ENCODE data around the gene RETSAT. TPM values are rescaled to one million over a fixed set of nuclear protein-coding genes. Genes with fewer than 3 reads are reported as not detected.

RETSAT gene
- total and polyA plus RNA-seq, 2 of the 13 experiments (the other 11 are each of a cell fraction or from before 2014, with no cell fraction given), result 46.7 to 61.0 TPM

- TF ChIP-seq THYN1 (CRISPR knock-in tag; IDR thresholded peaks at IDR 0.05; ENCODE audit: borderline replicate concordance, low read depth), result no peak
- TF ChIP-seq, protein P1, sequence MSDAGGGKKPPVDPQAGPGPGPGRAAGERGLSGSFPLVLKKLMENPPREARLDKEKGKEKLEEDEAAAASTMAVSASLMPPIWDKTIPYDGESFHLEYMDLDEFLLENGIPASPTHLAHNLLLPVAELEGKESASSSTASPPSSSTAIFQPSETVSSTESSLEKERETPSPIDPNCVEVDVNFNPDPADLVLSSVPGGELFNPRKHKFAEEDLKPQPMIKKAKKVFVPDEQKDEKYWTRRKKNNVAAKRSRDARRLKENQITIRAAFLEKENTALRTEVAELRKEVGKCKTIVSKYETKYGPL (CRISPR knock-in tag; IDR thresholded peaks at IDR 0.05), result no peak
- peak; percentile 80 for TF ChIP-seq AGO2 (optimal IDR thresholded peaks at IDR 0.05; ENCODE audit: low read depth, low read length)
- no peak for TF ChIP-seq ZZZ3 (CRISPR knock-in tag; IDR thresholded peaks at IDR 0.05; ENCODE audit: borderline replicate concordance)
- TF ChIP-seq ZBTB38 (CRISPR knock-in tag; IDR thresholded peaks at IDR 0.05), result no peak
- TF ChIP-seq BORCS8-MEF2B (CRISPR knock-in tag; IDR thresholded peaks at IDR 0.05), result no peak
- no peak for TF ChIP-seq PHF21A (CRISPR knock-in tag; IDR thresholded peaks at IDR 0.05)
- peak; percentile 58; the same call in 1 of the 2 replicates for TF ChIP-seq ZC3H4 (CRISPR knock-in tag; IDR thresholded peaks at IDR 0.05; ENCODE audit: borderline replicate concordance)
- TF ChIP-seq ZNF101 (CRISPR knock-in tag; IDR thresholded peaks at IDR 0.05; ENCODE audit: borderline replicate concordance, low read depth), result no peak
- TF ChIP-seq, protein P2, sequence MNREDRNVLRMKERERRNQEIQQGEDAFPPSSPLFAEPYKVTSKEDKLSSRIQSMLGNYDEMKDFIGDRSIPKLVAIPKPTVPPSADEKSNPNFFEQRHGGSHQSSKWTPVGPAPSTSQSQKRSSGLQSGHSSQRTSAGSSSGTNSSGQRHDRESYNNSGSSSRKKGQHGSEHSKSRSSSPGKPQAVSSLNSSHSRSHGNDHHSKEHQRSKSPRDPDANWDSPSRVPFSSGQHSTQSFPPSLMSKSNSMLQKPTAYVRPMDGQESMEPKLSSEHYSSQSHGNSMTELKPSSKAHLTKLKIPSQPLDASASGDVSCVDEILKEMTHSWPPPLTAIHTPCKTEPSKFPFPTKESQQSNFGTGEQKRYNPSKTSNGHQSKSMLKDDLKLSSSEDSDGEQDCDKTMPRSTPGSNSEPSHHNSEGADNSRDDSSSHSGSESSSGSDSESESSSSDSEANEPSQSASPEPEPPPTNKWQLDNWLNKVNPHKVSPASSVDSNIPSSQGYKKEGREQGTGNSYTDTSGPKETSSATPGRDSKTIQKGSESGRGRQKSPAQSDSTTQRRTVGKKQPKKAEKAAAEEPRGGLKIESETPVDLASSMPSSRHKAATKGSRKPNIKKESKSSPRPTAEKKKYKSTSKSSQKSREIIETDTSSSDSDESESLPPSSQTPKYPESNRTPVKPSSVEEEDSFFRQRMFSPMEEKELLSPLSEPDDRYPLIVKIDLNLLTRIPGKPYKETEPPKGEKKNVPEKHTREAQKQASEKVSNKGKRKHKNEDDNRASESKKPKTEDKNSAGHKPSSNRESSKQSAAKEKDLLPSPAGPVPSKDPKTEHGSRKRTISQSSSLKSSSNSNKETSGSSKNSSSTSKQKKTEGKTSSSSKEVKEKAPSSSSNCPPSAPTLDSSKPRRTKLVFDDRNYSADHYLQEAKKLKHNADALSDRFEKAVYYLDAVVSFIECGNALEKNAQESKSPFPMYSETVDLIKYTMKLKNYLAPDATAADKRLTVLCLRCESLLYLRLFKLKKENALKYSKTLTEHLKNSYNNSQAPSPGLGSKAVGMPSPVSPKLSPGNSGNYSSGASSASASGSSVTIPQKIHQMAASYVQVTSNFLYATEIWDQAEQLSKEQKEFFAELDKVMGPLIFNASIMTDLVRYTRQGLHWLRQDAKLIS (CRISPR knock-in tag; IDR thresholded peaks at IDR 0.05), result 0 out of 2 replicates have a peak, but pooled peaks have one; percentile 47
- TF ChIP-seq ZNF768 (CRISPR knock-in tag; IDR thresholded peaks at IDR 0.05), result no peak
- TF ChIP-seq ZNF678 (CRISPR knock-in tag; IDR thresholded peaks at IDR 0.05), result no peak
- TF ChIP-seq POLR2G (IDR thresholded peaks at IDR 0.05; ENCODE audit: low read depth, low read length), result 0 out of 2 replicates have a peak, but pooled peaks have one; percentile 13
- TF ChIP-seq RBM22 (optimal IDR thresholded peaks at IDR 0.05; ENCODE audit: low read length), result peak; percentile 8
- no peak for TF ChIP-seq ZNF839 (CRISPR knock-in tag; IDR thresholded peaks at IDR 0.05; ENCODE audit: borderline replicate concordance)
These were observed 39.5 kb downstream of the RETSAT start (continued) for GRCh38 chr2:85314884-85315242.

All from HepG2 (cell line).